Natural killer cell (primary cell): ENCODE results near the gene TBX5. TPM values are rescaled to one million over a fixed set of nuclear protein-coding genes. Genes with fewer than 3 reads are reported as not detected.

ENCODE experiments used
- ATAC-seq, 3 donors: fragments of 150-1000 bp in 2 of 3; fragments of 200-7000 bp in 1 of 3; cut with Tn5 transposase; 1 replicate in 1 of 3; 2 replicates in 2 of 3; pipeline ENCODE4 v1.10.0; 2021; ENCODE audit warnings: mild to moderate bottlenecking in 2 of 3, moderate library complexity in 2 of 3
- DNase-seq, 2 donors: peaks; one replicate each; pipeline versions ENCODE4 v3.0.0 to v3.0.0-alpha.2; 2013 to 2021; ENCODE audit warnings: mixed read lengths in 1 of 2
- H3K27ac ChIP-seq: one replicate; pipeline ENCODE4 v1.5.1; 2013; ENCODE audit warnings: mild to moderate bottlenecking, low read length
- H3K27me3 ChIP-seq: one replicate; pipeline ENCODE4 v1.6.1; 2013; ENCODE audit warnings: low read length; ENCODE audit not compliant: control insufficient read depth, insufficient read depth
- H3K36me3 ChIP-seq: one replicate; pipeline ENCODE4 v1.6.1; 2013; ENCODE audit warnings: low read length; ENCODE audit not compliant: control insufficient read depth, insufficient read depth
- H3K4me1 ChIP-seq: one replicate; pipeline ENCODE4 v1.6.1; 2013; ENCODE audit warnings: low read length; ENCODE audit not compliant: control insufficient read depth, insufficient read depth
- H3K4me3 ChIP-seq: one replicate; pipeline ENCODE4 v1.5.1; 2013; ENCODE audit warnings: low read length
- H3K9me3 ChIP-seq: one replicate; pipeline ENCODE4 v1.6.1; 2013; ENCODE audit warnings: low read length; ENCODE audit not compliant: control insufficient read depth, insufficient read depth
- H3K27ac Mint-ChIP-seq, 2 donors: one replicate each; pipeline ENCODE4 v1.8.0; 2022; ENCODE audit warnings: mild to moderate bottlenecking in 2 of 2, mixed read lengths in 2 of 2, moderate library complexity in 1 of 2
- H3K27me3 Mint-ChIP-seq, 2 donors: one replicate each; pipeline ENCODE4 v1.8.0; 2022; ENCODE audit warnings: low read depth in 2 of 2, mixed read lengths in 2 of 2
- H3K36me3 Mint-ChIP-seq: one replicate; pipeline ENCODE4 v1.8.0; 2022; ENCODE audit warnings: mixed read lengths
- H3K4me1 Mint-ChIP-seq, 2 donors: one replicate each; pipeline ENCODE4 v1.8.0; 2022; ENCODE audit warnings: mixed read lengths in 2 of 2
- H3K4me3 Mint-ChIP-seq: one replicate; pipeline ENCODE4 v1.8.0; 2022; ENCODE audit warnings: mild to moderate bottlenecking, moderate library complexity, mixed read lengths
- H3K9me3 Mint-ChIP-seq, 2 donors: one replicate each; pipeline ENCODE4 v1.8.0; 2022; ENCODE audit warnings: mixed read lengths in 2 of 2
- CTCF ChIP-seq: fragments of 200-600 bp; IDR thresholded peaks from one replicate; pipeline ENCODE4 v1.8.0; 2022; ENCODE audit warnings: antibody characterized with exemption
- WGBS: methylation state at CpG from one replicate; pipeline ENCODE4 v1.1.7; 2013; ENCODE audit warnings: missing lambda C conversion rate; ENCODE audit not compliant: insufficient coverage; 5-methylcytosine and 5-hydroxymethylcytosine counted together
- intact Hi-C: fragments of 100-400 bp; cut with micrococcal nuclease; formaldehyde crosslinking; loops from one replicate; pipeline ENCODE4 v1.14.2; 2022
- total RNA-seq, 4 donors: library from RNA; stranded (reverse); fragments of 120-200 nt in 1 of 4; gene quantifications; one replicate each; pipeline versions ENCODE4 v1.2.3 to v1.2.4, GENCODE V29; 2013 to 2022

The TBX5 gene
- total RNA-seq, 3 donors from 2014 or later (not counting 1 experiment from before 2014, with no cell fraction given), result not detected

GRCh38 chr12:114320968-114321367, 85.0 kb downstream of the TBX5 start:
- no peak for TF ChIP-seq CTCF
- DNase-seq (no peak), ATAC-seq (no peak)
- H3K27ac Mint-ChIP-seq, result no peak overlapping the region
- intact Hi-C loops, result no loop called here
- H3K9me3 Mint-ChIP-seq, result peaks cover 0 to 2% of the 10 kb centered on the region in 2 donors
- Histone ChIP-seq H3K27me3 (no peaks in the 10 kb centered on the region), H3K4me1 (no peaks in the 10 kb centered on the region), H3K27ac (no peak overlapping the region), H3K9me3 (no peaks in the 10 kb centered on the region), H3K4me3 (no peak overlapping the region), H3K36me3 (no peaks in the 10 kb centered on the region)
- no peaks in the 10 kb centered on the region for H3K4me1 Mint-ChIP-seq
- H3K27me3 Mint-ChIP-seq, result no peaks in the 10 kb centered on the region
- no peak overlapping the region for H3K4me3 Mint-ChIP-seq
- H3K36me3 Mint-ChIP-seq, result no peaks in the 10 kb centered on the region
- 91% methylated on average over 8 of the region's 8 CpGs for WGBS

GRCh38 chr12:114320101-114320500, 85.8 kb downstream of the TBX5 start:
- no peak overlapping the region for H3K27ac Mint-ChIP-seq
- Histone ChIP-seq H3K9me3 (no peaks in the 10 kb centered on the region), H3K27ac (no peak overlapping the region), H3K4me3 (no peak overlapping the region), H3K27me3 (no peaks in the 10 kb centered on the region), H3K4me1 (no peaks in the 10 kb centered on the region), H3K36me3 (no peaks in the 10 kb centered on the region)
- H3K27me3 Mint-ChIP-seq, result no peaks in the 10 kb centered on the region
- intact Hi-C loops, result no loop called here
- no peaks in the 10 kb centered on the region for H3K36me3 Mint-ChIP-seq
- no peaks in the 10 kb centered on the region for H3K4me1 Mint-ChIP-seq
- TF ChIP-seq CTCF, result no peak
- whole genome bisulfite sequencing, result 58% methylated on average over 9 of the region's 9 CpGs
- DNase-seq (no peak), ATAC-seq (no peak)
- H3K4me3 Mint-ChIP-seq, result no peak overlapping the region
- H3K9me3 Mint-ChIP-seq, result peaks cover 0 to 2% of the 10 kb centered on the region in 2 donors

GRCh38 chr12:114319422-114319821, 86.5 kb downstream of the TBX5 start:
- ATAC-seq, result no peak
- H3K27me3 ChIP-seq, result no peaks in the 10 kb centered on the region
- H3K4me1 ChIP-seq, result no peaks in the 10 kb centered on the region
- no peaks in the 10 kb centered on the region for H3K4me1 Mint-ChIP-seq
- peaks cover 0 to 2% of the 10 kb centered on the region in 2 donors for H3K9me3 Mint-ChIP-seq
- H3K36me3 ChIP-seq, result no peaks in the 10 kb centered on the region
- intact Hi-C loops, result no loop called here
- no peaks in the 10 kb centered on the region for H3K36me3 Mint-ChIP-seq
- H3K27me3 Mint-ChIP-seq, result no peaks in the 10 kb centered on the region
- 54% methylated on average over 4 of the region's 11 CpGs for WGBS
- no peak for DNase-seq
- TF ChIP-seq CTCF, result no peak
- no peak overlapping the region for H3K4me3 ChIP-seq
- H3K4me3 Mint-ChIP-seq, result no peak overlapping the region
- H3K27ac Mint-ChIP-seq, result no peak overlapping the region
- no peaks in the 10 kb centered on the region for H3K9me3 ChIP-seq
- H3K27ac ChIP-seq, result no peak overlapping the region

GRCh38 chr12:114318984-114319383, 87.0 kb downstream of the TBX5 start:
- H3K36me3 ChIP-seq, result no peaks in the 10 kb centered on the region
- TF ChIP-seq CTCF, result no peak
- intact Hi-C loops, result no loop called here
- DNase-seq, result no peak
- no peak overlapping the region for H3K4me3 ChIP-seq
- WGBS, result 80% methylated on average over 1 of the region's 2 CpGs
- ATAC-seq, result no peak
- no peaks in the 10 kb centered on the region for H3K27me3 ChIP-seq
- no peaks in the 10 kb centered on the region for H3K27me3 Mint-ChIP-seq
- H3K36me3 Mint-ChIP-seq, result no peaks in the 10 kb centered on the region
- no peaks in the 10 kb centered on the region for H3K4me1 ChIP-seq
- no peak overlapping the region for H3K4me3 Mint-ChIP-seq
- H3K9me3 ChIP-seq, result no peaks in the 10 kb centered on the region
- no peaks in the 10 kb centered on the region for H3K4me1 Mint-ChIP-seq
- peaks cover 0 to 2% of the 10 kb centered on the region in 2 donors for H3K9me3 Mint-ChIP-seq
- H3K27ac ChIP-seq, result no peak overlapping the region
- no peak overlapping the region for H3K27ac Mint-ChIP-seq
